Tibial nerve (tissue), 4 donors: Measurements from ENCODE around the gene TTC1. TPM values are rescaled to one million over a fixed set of nuclear protein-coding genes. Genes with fewer than 3 reads are reported as not detected.

Source experiments
- DNase-seq, 2 donors: peaks; one replicate each; pipeline ENCODE4 v3.0.0-alpha.2; 2019; ENCODE audit warnings: low spot score in 2 of 2
- H3K27ac ChIP-seq, 4 donors: fragments of 200-600 bp; sonication (generic) in 3 of 4; one replicate each; pipeline ENCODE4 v1.5.1; 2017 to 2019; ENCODE audit warnings: mild to moderate bottlenecking in 1 of 4
- H3K27me3 ChIP-seq, 2 donors: fragments of 200-600 bp; sonication (generic) in 1 of 2; one replicate each; pipeline versions ENCODE4 v1.5.1 to v1.6.0; 2017 to 2019
- H3K36me3 ChIP-seq, 3 donors: fragments of 200-600 bp; sonication (generic); one replicate each; pipeline ENCODE4 v1.5.1; 2018 to 2019
- H3K4me1 ChIP-seq, 4 donors: fragments of 200-600 bp; sonication (generic) in 3 of 4; one replicate each; pipeline ENCODE4 v1.5.1; 2017 to 2019
- H3K4me3 ChIP-seq, 4 donors: fragments of 200-600 bp; sonication (generic) in 3 of 4; one replicate each; pipeline ENCODE4 v1.5.1; 2017 to 2019; ENCODE audit warnings: mild to moderate bottlenecking in 1 of 4, moderate library complexity in 1 of 4
- H3K9me3 ChIP-seq, 4 donors: fragments of 200-600 bp; sonication (generic) in 3 of 4; one replicate each; pipeline ENCODE4 v1.5.1; 2017 to 2019
- CTCF ChIP-seq, 5 experiments: fragments of 200-600 bp in 3 of 5; fragments of 450-650 bp in 2 of 5; sonication (generic) in 3 of 5; IDR thresholded peaks; one replicate each; pipeline ENCODE4 v1.5.1; 2016 to 2019; ENCODE audit warnings: antibody characterized with exemption in 5 of 5, mild to moderate bottlenecking in 3 of 5, moderate library complexity in 2 of 5
- EP300 ChIP-seq, 2 donors: sonication (generic); formaldehyde crosslinking; IDR thresholded peaks; one replicate each; pipeline ENCODE4 v1.6.1; 2017; ENCODE audit warnings: antibody characterized with exemption in 2 of 2, mild to moderate bottlenecking in 1 of 2
- POLR2A ChIP-seq, 2 donors: fragments of 450-650 bp; IDR thresholded peaks; one replicate each; pipeline ENCODE4 v1.6.1; 2017; ENCODE audit warnings: antibody characterized with exemption in 2 of 2, mild to moderate bottlenecking in 2 of 2, moderate library complexity in 2 of 2
- WGBS, 2 donors: methylation state at CpG; one replicate each; pipeline ENCODE4 v1.1.5; 2018; 5-methylcytosine and 5-hydroxymethylcytosine counted together
- total RNA-seq, 4 donors: library from RNA; depleted of rRNA; stranded (reverse); fragments of >200 nt; gene quantifications; one replicate each; pipeline ENCODE4 v1.1.0, GENCODE V29; 2016

The TTC1 gene
- total RNA-seq, 4 donors from 2014 or later = 27.6 to 40.4 (median 36.9) TPM

GRCh38 chr5:160088805-160089204 is 79.9 kb downstream of the TTC1 start:
- DNase-seq = no peak
- Histone ChIP-seq H3K27me3 (no peaks in the 10 kb centered on the region), H3K9me3 (no peaks in the 10 kb centered on the region), H3K36me3 (peaks cover 0 to 34% (median 6%) of the 10 kb centered on the region in 3 donors), H3K4me1 (peaks cover 0 to 1% (median 0%) of the 10 kb centered on the region in 4 donors), H3K27ac (no peak overlapping the region), H3K4me3 (no peak overlapping the region)
- WGBS, 2 donors = 74 to 77% methylated on average over 1 of the region's 1 CpG
- TF ChIP-seq EP300 (IDR thresholded peaks at IDR 0.05) = no peak
- TF ChIP-seq POLR2A (IDR thresholded peaks at IDR 0.05) = no peak
- TF ChIP-seq CTCF (IDR thresholded peaks at IDR 0.05) = no peak

GRCh38 chr5:160089531-160089930 is 80.6 kb downstream of the TTC1 start:
- 64 to 71% methylated on average over 2 of the region's 2 CpGs for WGBS, 2 donors
- no peak for TF ChIP-seq POLR2A (IDR thresholded peaks at IDR 0.05)
- no peak for TF ChIP-seq CTCF (IDR thresholded peaks at IDR 0.05)
- TF ChIP-seq EP300 (IDR thresholded peaks at IDR 0.05) = no peak

GRCh38 chr5:160090059-160090458 is 81.1 kb downstream of the TTC1 start:
- H3K4me3 ChIP-seq = no peak overlapping the region
- no peaks in the 10 kb centered on the region for H3K27me3 ChIP-seq
- DNase-seq = no peak
- peaks cover 0 to 29% (median 6%) of the 10 kb centered on the region in 3 donors for H3K36me3 ChIP-seq
- no peaks in the 10 kb centered on the region for H3K9me3 ChIP-seq
- TF ChIP-seq CTCF (IDR thresholded peaks at IDR 0.05) (no peak), POLR2A (IDR thresholded peaks at IDR 0.05) (no peak), EP300 (IDR thresholded peaks at IDR 0.05) (no peak)
- no peak overlapping the region for H3K27ac ChIP-seq
- WGBS, 2 donors = 81 to 86% methylated on average over 1 of the region's 1 CpG
- no peaks in the 10 kb centered on the region for H3K4me1 ChIP-seq

More at GRCh38 chr5:160089531-160089930, 80.6 kb downstream of the TTC1 start:
- no peak overlapping the region for H3K27ac ChIP-seq
- H3K4me1 ChIP-seq = no peaks in the 10 kb centered on the region
- no peaks in the 10 kb centered on the region for H3K9me3 ChIP-seq
- peaks cover 0 to 31% (median 6%) of the 10 kb centered on the region in 3 donors for H3K36me3 ChIP-seq
- no peaks in the 10 kb centered on the region for H3K27me3 ChIP-seq
- DNase-seq = no peak
- no peak overlapping the region for H3K4me3 ChIP-seq

- no peaks in the 10 kb centered on the region for H3K9me3 ChIP-seq
- peaks cover 0 to 26% (median 6%) of the 10 kb centered on the region in 3 donors for H3K36me3 ChIP-seq
- H3K27me3 ChIP-seq = no peaks in the 10 kb centered on the region
- no peaks in the 10 kb centered on the region for H3K4me1 ChIP-seq
- no peak for DNase-seq
- H3K27ac ChIP-seq = no peak overlapping the region
- no peak overlapping the region for H3K4me3 ChIP-seq
- WGBS, 2 donors = 73% methylated on average over 7 of the region's 7 CpGs
- TF ChIP-seq POLR2A (IDR thresholded peaks at IDR 0.05) = no peak
- TF ChIP-seq EP300 (IDR thresholded peaks at IDR 0.05) = no peak
- TF ChIP-seq CTCF (IDR thresholded peaks at IDR 0.05) = no peak
These were observed 83.6 kb downstream of the TTC1 start for GRCh38 chr5:160092514-160092913.

- Histone ChIP-seq H3K4me3 (no peak overlapping the region), H3K27ac (no peak overlapping the region), H3K4me1 (no peaks in the 10 kb centered on the region), H3K36me3 (peaks cover 0 to 26% (median 6%) of the 10 kb centered on the region in 3 donors), H3K9me3 (no peaks in the 10 kb centered on the region), H3K27me3 (no peaks in the 10 kb centered on the region)
- 92 to 94% methylated on average over 11 of the region's 11 CpGs for WGBS, 2 donors
- DNase-seq = no peak
- TF ChIP-seq POLR2A (IDR thresholded peaks at IDR 0.05) (no peak), CTCF (IDR thresholded peaks at IDR 0.05) (no peak), EP300 (IDR thresholded peaks at IDR 0.05) (no peak)
These were observed 84.2 kb downstream of the TTC1 start for GRCh38 chr5:160092960-160093707.
